Measurements from ENCODE around the gene TBC1D22A.
"Not testable (repeated sequence)": the region's sequence is repeated elsewhere in the genome, so short reads cannot be mapped to it uniquely, and the experiment has no call there.

The TBC1D22A gene

DNA sequence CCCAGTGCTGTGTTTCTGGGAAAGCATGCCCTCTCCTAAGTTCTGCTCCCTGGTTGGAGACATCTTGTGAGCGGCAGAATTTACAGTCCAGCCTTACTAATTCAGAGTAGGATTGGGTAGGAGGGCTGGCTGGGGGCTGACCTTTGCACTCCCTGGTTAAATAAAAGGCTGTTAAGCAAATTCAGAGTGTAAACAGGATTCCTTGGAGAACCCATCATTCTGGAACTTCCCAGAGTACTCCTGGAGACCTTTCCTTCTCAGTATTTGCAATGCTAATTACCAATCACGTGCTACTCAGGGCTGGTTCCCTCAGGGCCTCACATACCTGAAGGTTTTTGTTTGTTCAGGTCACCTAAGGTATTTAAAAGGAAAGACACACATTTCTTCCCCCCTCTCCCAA lies 340.2 kb downstream of the TBC1D22A start:
- no peak for DNase-seq (ENCODE audit: low spot score)

DNA sequence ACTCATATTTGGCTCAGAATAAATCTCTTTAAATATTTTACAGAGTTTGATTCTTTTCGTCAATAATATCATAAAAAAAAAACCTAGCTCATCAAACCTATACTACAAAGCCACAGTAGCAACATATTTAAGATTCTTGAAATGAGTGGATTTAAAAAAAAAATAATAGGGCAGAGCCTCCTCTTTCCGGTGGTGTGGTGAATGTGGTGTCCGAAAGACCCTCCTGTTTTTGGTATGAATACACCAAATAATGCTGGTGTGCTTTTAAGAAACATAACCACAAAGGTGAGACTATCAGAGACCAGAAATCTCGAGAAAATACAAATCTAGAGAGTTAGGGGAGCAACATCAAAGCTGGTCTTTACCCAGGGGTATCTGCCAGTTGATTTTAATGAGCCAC lies 342.6 kb downstream of the TBC1D22A start:
- DNase-seq (ENCODE audit: low spot score): no peak

- no peak for DNase-seq (ENCODE audit: low spot score)
Observed at GRCh38 chr22:47106806-47107205, 344.4 kb downstream of the TBC1D22A start.

GRCh38 chr22:47107431-47107830 lies 345.0 kb downstream of the TBC1D22A start:
- no peak for DNase-seq (ENCODE audit: low spot score)

DNA sequence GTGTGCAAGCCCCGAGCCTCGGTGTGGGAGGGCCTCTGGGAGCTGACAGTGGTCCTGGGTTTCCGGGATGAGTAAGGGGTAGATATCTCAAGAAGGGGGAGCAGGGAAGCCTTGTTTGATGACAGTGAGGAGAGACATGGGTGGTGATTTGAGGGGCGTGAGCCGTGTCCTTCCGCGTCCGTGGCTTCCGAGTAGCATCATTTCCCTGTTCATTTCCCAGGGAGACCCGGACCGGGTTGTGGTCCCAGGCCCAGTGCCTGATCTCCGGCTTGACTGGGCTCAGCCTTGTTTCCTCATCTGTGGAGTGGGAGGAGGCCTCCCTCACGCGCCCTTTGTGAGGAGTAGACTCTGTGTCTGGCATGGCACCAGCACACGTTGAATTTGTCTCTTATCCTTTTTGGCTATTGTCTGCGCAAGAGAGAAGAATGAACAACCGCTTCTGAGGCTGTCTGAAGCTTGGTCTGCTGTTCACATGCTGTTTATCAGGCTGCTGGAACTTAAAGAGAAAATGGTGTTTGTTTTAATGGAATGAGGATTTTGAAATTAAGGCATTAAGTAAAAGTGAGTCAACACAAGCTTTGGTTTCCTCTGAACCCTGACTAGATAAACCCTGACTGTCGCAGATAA lies 348.5 kb downstream of the TBC1D22A start:
- no peak for DNase-seq (ENCODE audit: low spot score)

DNA sequence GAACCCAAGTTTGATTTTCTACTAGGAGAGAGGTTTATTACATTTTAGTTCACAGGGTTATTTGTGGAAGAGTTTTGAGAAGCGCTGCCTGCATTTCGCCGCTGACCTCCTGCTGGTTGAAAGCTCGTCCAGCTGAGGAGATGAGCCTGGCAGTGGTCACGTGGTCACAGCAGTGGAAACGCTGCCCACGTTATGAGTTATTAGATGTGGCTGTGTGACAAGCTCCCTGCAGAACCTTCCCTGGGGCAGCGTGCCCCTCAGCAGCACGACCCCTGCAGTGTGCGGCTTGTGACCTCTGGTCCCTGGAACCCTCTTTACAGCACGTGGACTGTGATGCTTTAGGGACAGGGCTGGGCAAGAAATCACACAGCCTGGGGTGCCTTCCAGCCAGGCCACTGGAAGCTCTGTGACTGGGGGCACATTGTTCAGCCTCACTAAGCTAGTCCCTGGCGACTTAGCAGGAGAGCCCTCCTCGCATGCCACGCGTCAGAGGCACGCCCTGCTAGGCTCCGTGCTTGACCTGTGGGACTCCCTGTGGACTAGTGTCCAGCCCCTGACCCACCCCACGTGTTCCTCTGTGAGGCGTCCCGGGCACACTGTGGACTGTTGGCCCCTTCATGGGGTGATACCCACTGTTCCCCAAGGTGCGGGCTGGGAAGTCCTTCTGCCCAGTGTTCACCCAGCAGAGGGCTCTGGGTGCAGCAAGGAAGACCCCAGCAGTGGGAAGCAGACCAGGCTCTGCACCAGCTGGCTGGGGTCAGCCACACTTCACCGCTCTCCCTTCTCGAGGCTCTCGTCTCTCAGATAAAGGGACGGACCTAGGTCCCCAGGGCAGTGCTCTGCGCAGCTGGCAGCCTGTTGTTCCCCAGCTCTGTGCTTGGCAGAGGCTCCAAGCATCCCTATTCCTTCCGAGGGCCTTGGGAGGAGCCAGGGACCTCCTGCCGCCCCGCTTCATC lies 349.5 kb downstream of the TBC1D22A start:
- no peak for DNase-seq (ENCODE audit: low spot score)

- DNase-seq (ENCODE audit: low spot score): no peak
Observed at GRCh38 chr22:47112582-47112965, 350.1 kb downstream of the TBC1D22A start.

DNA sequence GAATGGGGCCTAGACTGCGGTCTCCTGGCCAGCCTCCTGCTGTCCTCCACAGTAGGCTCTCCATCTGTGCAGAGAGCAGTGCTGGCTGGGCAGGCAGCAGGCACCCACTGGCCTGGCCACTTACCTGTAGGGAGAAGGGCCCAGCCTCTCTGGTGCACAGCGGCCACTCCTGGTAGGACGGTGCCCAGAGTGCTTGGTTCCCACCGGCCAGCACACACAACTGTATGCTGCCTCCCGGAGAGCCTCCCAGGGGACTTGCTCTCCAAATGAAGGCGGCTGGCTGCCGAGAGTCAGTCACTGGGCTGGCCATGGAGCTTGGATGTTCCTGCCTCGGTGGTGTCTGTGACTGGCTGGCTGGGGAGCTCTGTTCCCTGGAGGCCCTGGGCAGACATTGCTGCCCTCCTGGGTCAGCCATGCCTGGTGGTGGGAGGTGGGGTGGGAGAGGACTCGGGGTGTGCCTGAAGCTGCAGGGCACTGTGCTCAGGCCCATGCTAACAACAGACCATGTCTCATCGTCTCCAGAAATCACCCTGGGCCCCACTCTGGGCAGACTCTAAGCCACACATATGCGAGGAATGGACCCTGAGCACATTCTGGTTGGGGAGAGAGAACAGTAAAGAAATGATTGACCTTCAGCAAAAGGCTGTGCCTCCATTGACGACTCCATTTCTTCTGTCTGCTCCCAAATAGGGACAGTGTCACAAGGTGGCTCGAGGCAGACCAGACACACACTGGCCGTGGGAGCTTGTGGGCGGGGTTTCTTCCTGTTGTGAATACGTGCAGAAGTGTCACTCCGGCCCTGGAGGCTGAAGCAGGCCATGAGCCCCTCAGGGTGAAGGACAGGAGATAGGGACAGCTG lies 350.8 kb downstream of the TBC1D22A start:
- DNase-seq (ENCODE audit: low spot score): no peak

- DNase-seq (ENCODE audit: low spot score): no peak
Observed at GRCh38 chr22:47113853-47114415, 351.5 kb downstream of the TBC1D22A start.

GRCh38 chr22:47114813-47115517 lies 352.5 kb downstream of the TBC1D22A start:
- no peak for DNase-seq (ENCODE audit: low spot score)

DNA sequence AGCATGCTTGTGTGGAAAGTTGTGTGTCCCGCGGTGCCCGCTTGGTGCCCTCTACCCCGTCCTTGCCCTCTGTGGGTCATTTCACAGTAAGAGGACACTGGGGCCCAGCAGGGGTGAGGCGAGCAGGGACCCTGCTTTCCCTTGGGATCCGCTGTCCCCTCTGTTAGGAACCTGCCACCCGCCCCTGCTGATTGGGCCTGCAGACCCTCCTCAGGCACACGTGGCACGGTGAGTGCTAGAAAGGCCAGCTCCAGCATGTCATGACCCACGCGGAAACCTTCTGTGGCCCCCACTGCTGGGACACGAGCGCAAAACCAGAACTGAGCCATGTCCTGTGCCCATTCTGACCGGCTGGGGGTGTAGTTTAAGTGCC lies 353.1 kb downstream of the TBC1D22A start:
- no peak for DNase-seq (ENCODE audit: low spot score)

DNA sequence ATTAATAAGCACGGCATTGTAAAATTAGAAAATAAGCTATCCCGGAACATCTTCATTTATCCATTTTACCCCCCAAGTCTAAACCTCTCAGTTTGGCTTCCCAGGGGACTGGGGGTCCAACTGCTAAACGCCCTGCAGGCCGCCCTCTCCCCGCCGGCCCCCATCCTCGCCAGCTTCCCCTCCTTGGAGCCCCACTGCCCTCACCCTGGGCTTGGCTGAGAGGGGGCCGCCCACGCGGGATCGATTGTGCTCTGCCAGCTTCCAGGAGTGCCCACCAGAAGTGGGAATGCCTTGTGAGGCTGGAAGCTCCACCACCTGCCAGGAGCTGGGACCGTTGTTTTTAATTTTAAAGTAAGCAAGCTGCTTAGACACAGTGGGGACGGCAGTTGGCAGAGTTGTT lies 353.5 kb downstream of the TBC1D22A start:
- no peak for DNase-seq (ENCODE audit: low spot score)

DNA sequence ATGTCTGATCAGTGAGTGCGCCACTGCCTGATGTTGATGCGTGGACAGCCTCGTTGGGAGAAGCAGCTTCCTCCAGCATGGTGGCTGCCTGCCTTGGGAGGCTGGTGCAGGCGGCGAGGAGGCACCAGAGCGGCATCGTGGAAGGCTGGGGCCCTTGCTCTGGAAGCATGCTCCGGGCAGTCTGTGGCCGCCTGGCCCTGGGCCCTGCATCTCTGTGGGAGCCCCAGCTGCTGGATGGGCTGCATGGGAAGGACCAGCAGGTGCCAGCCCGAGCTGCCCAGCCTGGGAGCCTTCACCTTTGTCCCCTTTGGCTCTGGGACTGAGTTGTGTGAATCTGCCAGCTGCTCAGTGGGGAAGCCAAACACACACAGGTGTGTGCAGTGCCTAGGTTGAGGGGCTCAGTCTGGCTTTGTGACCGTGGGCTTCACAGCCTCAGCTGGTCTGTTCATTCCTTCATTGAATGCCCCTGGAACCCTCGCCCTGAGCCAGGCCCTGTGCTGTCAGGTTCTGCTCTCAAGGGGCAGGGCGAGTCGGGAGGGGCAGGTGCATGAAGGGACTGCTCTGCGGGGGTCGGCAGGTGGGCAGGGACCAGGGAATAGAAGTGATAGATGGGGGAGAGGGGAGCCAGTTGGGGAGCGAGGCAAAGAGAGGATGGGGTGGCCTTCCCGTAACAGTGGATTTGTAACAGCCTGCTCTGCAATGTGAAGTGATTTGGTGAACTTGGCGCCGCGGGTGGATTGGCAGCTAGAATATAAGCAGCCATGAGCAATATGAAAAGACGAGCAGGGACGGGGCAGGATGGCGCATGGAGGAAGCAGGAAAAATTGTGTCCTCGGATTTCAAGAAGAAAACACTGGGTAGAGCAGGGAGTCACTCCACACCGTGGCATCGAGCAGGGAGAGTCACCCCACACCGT lies 354.2 kb downstream of the TBC1D22A start:
- DNase-seq (ENCODE audit: low spot score): no peak

DNA sequence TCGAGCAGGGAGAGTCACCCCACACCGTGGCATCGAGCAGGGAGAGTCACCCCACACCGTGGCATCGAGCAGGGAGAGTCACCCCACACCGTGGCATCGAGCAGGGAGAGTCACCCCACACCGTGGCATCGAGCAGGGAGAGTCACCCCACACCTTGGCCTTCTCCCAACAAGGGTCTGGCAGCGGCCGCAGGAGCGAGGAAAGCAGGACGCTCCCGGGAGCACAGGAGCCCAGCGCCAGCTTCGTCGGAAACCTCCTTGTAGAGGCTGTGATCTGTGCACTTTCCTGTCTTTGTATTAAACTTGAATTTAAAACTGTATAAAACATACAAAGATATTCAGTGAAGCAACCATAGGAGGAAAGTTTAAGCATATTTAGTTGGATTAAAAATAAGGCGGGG lies 355.0 kb downstream of the TBC1D22A start:
- DNase-seq (ENCODE audit: low spot score): not testable (repeated sequence)

DNA sequence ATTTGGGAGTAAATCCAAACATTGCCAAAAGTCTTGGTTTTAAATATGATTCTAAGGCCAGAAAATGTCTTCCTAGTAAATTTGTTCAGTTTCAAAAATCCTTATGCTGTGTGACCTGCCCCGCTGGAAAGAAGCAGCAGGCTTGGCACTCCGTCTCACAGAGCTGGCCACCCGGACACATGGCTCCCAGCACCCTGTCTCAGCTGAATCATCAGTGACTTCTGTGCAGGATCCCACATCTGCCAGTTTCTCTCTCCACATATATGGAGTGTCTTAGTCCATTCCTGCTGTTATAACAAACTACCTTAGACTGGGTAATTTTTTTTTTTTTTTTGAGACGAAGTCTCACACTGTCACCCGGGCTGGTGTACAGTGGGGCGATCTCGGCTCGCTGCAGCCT lies 356.7 kb downstream of the TBC1D22A start:
- no peak for DNase-seq (ENCODE audit: low spot score)

DNA sequence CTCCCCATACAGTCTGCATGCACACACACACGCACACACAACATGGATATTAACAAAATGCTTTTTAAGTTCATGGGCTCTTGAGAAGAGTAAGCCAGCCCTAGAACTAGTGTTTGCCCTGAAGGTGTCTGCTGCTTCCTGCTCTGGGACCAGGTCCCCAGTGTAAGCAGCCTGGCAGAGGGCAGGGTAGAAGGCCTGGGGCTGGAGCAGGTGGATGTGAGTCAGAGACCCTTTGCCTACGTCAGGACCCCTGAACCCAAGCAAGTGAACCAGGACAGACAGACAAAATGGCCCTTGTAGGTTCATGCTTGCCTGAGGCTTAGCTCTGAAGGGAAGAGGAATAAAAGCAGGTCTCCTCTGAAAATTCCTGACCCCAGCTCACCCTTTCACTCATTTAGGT lies 357.9 kb downstream of the TBC1D22A start:
- no peak for DNase-seq (ENCODE audit: low spot score)

DNA sequence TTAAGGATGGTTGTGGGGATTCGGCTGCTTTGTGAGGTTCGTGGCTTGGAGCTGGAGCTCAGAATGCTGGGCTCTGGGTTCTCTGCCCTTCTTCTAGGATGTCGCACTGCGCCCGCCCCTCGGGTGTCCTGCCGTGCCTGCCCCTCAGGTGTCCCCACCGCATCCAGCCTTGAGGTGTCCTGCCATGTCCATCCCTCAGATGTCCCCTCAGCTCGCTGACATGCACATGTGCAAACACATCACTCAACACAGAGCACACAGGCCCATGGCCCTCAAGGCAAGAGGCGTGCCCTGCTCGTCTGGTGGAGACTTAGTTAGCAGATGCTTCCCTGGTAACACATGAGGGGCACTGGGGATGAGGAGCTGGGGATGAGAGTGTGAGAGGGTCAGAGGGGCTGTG lies 359.3 kb downstream of the TBC1D22A start:
- no peak for DNase-seq (ENCODE audit: low spot score)

DNA sequence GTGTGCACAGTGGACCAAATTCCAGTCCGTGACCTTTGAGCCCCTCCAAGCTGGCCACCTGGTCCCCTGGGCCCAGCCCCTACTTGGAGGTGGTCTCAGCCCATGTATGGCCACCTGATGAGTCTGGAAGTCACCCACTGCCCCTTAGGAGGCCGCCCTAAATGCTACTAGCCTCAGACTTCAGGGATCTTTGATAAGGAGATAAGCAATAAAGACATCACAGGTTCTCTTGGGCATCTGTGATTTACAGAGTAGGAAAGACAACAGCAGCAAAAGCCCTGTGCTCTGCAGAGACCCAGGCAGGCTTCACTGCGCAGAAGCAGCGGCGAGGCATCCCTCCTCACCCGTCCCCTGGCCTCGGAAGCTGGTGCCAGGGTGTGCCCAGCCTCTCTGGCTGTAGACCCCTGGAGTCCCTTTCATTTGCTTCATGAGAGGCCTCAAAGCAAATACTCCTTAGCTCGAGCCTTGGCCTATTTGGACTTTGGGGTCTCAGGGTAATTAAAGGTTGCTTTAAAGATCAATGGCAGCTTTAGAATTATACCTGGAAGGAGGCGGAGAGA lies 360.1 kb downstream of the TBC1D22A start:
- no peak for DNase-seq (ENCODE audit: low spot score)

GRCh38 chr22:47123006-47123826 lies 360.8 kb downstream of the TBC1D22A start:
- DNase-seq (ENCODE audit: low spot score): no peak

All from putamen (tissue), 1 donor.